ENCODE results near the gene SSC4D. TPM values are rescaled to one million over a fixed set of nuclear protein-coding genes. Genes with fewer than 3 reads are reported as not detected.

The SSC4D gene
- total and polyA plus RNA-seq, 9 of the 15 experiments (the other 6 are each of a cell fraction or from before 2014, with no cell fraction given) = 0.06 to 1.1 (median 0.85) TPM; not detected in 1

- TF ChIP-seq ZBTB11 (CRISPR knock-in tag; IDR thresholded peaks at IDR 0.05) (0 out of 6 replicates have a peak, but pooled peaks of 1 of the 3 experiments have one; percentile 62), SAFB2 (IDR thresholded peaks at IDR 0.05; ENCODE audit: borderline replicate concordance, low read depth, low read length, severe bottlenecking) (no peak), BRD9 (IDR thresholded peaks at IDR 0.05; ENCODE audit: low read depth, partially characterized antibody) (peak; percentile 93), BMI1 (IDR thresholded peaks at IDR 0.05; ENCODE audit: low read length) (no peak), TAF1 (IDR thresholded peaks at IDR 0.05; ENCODE audit: control insufficient read depth, extremely low read depth, insufficient read depth, low read length, severe bottlenecking) (peak; percentile 72), CTCFL (IDR thresholded peaks at IDR 0.05; ENCODE audit: borderline replicate concordance, insufficient read depth, low read depth, low read length, poor library complexity, severe bottlenecking) (no peak), RUNX1 (IDR thresholded peaks at IDR 0.05; ENCODE audit: low read depth) (no peak), TFAM (CRISPR knock-in tag; conservative IDR thresholded peaks at IDR 0.05) (no peak), SMARCB1 (IDR thresholded peaks at IDR 0.05; ENCODE audit: insufficient read length, low read depth) (no peak), GTF2F1 (IDR thresholded peaks at IDR 0.05; ENCODE audit: low read depth, low read length) (no peak), MAZ (CRISPR knock-in tag; conservative IDR thresholded peaks at IDR 0.05 in 1 of 2, IDR thresholded peaks at IDR 0.05 in 1 of 2) (peak; percentile 65 to 74)
Measured at GRCh38 chr7:76372984-76373833, 36.3 kb downstream of the SSC4D start (continued).

All from K562 (cell line).